ENCODE results near the gene COX20. TPM values are rescaled to one million over a fixed set of nuclear protein-coding genes. Genes with fewer than 3 reads are reported as not detected.

The COX20 gene
- total RNA-seq, 1 experiment from 2014 or later = 33.1 TPM

DNA sequence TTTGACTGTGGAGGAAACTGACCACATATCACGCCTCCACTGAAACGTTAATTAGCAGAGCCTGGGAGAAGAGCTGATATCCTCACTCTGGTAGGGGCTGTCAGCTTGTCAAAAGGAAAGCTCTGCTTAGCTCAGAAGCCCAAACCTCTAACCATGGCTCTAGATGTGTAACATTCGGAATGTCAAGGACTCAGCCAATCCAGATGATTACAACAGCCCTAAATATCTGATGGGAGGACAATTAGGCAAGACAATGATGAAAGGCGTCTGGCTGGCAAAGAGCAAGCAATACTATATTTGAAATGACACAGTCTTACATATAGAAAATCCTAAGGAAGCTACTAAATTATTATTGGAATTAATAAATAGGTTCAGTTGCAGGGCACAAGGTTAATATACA lies 45.7 kb upstream of the COX20 start:
- H3K27ac Mint-ChIP-seq = no peak overlapping the region
- CTCF ChIA-PET = interaction anchor here (0.6 kb wide), 1 partner anchor 12 kb away, joined by 3 read pairs; no protein-coding TSS in a partner anchor
- POLR2A ChIA-PET = interaction anchor here (0.6 to 1.0 kb wide), 3 partner anchors 13 to 137 kb away, joined by 3 to 6 read pairs (median 4); no protein-coding TSS in a partner anchor
- TF ChIP-seq, protein P1, sequence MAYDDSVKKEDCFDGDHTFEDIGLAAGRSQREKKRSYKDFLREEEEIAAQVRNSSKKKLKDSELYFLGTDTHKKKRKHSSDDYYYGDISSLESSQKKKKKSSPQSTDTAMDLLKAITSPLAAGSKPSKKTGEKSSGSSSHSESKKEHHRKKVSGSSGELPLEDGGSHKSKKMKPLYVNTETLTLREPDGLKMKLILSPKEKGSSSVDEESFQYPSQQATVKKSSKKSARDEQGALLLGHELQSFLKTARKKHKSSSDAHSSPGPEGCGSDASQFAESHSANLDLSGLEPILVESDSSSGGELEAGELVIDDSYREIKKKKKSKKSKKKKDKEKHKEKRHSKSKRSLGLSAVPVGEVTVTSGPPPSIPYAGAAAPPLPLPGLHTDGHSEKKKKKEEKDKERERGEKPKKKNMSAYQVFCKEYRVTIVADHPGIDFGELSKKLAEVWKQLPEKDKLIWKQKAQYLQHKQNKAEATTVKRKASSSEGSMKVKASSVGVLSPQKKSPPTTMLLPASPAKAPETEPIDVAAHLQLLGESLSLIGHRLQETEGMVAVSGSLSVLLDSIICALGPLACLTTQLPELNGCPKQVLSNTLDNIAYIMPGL (CRISPR knock-in tag; IDR thresholded peaks at IDR 0.05) = no peak
- ATAC-seq = no peak
- no peaks in the 10 kb centered on the region for H3K27me3 Mint-ChIP-seq (ENCODE audit: low read depth)
- no peaks in the 10 kb centered on the region; the same call in 1 of the 2 replicates for H3K9me3 Mint-ChIP-seq
- no peak overlapping the region for H3K4me3 Mint-ChIP-seq
- peaks cover 24% of the 10 kb centered on the region for H3K4me1 Mint-ChIP-seq
- DNase-seq (ENCODE audit: low spot score) = no peak
- H3K36me3 Mint-ChIP-seq = no peaks in the 10 kb centered on the region

DNA sequence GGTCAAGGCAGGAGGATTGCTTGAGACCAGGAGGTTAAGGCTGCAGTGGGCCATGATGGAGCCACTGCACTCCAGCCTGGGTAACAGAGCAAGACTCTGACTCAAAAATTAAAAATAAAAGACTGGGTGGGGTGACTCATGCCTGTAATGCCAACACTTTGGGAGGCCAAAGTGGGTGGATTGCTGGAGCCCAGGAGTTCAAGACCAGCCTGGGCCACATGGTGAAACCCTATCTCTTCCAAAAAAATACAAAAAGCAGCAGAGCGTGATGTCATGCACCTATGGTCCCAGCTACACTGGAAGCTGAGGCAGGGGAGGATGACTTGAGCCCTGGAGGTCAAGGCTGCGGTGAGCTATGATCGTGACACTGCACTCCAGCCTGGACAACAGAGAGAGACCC lies 44.4 kb upstream of the COX20 start:
- CTCF ChIA-PET = no interaction called here
- no peak overlapping the region for H3K27ac Mint-ChIP-seq
- no peak overlapping the region for H3K4me3 Mint-ChIP-seq
- ATAC-seq = no peak
- DNase-seq (ENCODE audit: low spot score) = no peak
- H3K9me3 Mint-ChIP-seq = no peaks in the 10 kb centered on the region; the same call in 1 of the 2 replicates
- no peaks in the 10 kb centered on the region for H3K27me3 Mint-ChIP-seq (ENCODE audit: low read depth)
- no peaks in the 10 kb centered on the region for H3K36me3 Mint-ChIP-seq
- no peak for TF ChIP-seq ELF4 (CRISPR knock-in tag; IDR thresholded peaks at IDR 0.05; ENCODE audit: low read depth)
- TF ChIP-seq ZNF671 (CRISPR knock-in tag; IDR thresholded peaks at IDR 0.05) = no peak
- no peak for TF ChIP-seq TEAD1 (CRISPR knock-in tag; IDR thresholded peaks at IDR 0.05)
- TF ChIP-seq, protein P2, sequence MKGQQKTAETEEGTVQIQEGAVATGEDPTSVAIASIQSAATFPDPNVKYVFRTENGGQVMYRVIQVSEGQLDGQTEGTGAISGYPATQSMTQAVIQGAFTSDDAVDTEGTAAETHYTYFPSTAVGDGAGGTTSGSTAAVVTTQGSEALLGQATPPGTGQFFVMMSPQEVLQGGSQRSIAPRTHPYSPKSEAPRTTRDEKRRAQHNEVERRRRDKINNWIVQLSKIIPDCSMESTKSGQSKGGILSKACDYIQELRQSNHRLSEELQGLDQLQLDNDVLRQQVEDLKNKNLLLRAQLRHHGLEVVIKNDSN (CRISPR knock-in tag; IDR thresholded peaks at IDR 0.05) = no peak
- TF ChIP-seq, protein P3, sequence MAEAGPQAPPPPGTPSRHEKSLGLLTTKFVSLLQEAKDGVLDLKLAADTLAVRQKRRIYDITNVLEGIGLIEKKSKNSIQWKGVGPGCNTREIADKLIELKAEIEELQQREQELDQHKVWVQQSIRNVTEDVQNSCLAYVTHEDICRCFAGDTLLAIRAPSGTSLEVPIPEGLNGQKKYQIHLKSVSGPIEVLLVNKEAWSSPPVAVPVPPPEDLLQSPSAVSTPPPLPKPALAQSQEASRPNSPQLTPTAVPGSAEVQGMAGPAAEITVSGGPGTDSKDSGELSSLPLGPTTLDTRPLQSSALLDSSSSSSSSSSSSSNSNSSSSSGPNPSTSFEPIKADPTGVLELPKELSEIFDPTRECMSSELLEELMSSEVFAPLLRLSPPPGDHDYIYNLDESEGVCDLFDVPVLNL (CRISPR knock-in tag; IDR thresholded peaks at IDR 0.05; ENCODE audit: borderline replicate concordance, low read depth) = no peak
- no peak for TF ChIP-seq FOXJ3 (CRISPR knock-in tag; IDR thresholded peaks at IDR 0.05; ENCODE audit: borderline replicate concordance)
- TF ChIP-seq, protein P4, sequence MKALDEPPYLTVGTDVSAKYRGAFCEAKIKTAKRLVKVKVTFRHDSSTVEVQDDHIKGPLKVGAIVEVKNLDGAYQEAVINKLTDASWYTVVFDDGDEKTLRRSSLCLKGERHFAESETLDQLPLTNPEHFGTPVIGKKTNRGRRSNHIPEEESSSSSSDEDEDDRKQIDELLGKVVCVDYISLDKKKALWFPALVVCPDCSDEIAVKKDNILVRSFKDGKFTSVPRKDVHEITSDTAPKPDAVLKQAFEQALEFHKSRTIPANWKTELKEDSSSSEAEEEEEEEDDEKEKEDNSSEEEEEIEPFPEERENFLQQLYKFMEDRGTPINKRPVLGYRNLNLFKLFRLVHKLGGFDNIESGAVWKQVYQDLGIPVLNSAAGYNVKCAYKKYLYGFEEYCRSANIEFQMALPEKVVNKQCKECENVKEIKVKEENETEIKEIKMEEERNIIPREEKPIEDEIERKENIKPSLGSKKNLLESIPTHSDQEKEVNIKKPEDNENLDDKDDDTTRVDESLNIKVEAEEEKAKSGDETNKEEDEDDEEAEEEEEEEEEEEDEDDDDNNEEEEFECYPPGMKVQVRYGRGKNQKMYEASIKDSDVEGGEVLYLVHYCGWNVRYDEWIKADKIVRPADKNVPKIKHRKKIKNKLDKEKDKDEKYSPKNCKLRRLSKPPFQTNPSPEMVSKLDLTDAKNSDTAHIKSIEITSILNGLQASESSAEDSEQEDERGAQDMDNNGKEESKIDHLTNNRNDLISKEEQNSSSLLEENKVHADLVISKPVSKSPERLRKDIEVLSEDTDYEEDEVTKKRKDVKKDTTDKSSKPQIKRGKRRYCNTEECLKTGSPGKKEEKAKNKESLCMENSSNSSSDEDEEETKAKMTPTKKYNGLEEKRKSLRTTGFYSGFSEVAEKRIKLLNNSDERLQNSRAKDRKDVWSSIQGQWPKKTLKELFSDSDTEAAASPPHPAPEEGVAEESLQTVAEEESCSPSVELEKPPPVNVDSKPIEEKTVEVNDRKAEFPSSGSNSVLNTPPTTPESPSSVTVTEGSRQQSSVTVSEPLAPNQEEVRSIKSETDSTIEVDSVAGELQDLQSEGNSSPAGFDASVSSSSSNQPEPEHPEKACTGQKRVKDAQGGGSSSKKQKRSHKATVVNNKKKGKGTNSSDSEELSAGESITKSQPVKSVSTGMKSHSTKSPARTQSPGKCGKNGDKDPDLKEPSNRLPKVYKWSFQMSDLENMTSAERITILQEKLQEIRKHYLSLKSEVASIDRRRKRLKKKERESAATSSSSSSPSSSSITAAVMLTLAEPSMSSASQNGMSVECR (CRISPR knock-in tag; IDR thresholded peaks at IDR 0.05; ENCODE audit: borderline replicate concordance) = no peak
- no peak for TF ChIP-seq NFATC4 (CRISPR knock-in tag; IDR thresholded peaks at IDR 0.05)
- TF ChIP-seq ZBTB21 (CRISPR knock-in tag; IDR thresholded peaks at IDR 0.05; ENCODE audit: borderline replicate concordance) = no peak
- TF ChIP-seq, protein P5, sequence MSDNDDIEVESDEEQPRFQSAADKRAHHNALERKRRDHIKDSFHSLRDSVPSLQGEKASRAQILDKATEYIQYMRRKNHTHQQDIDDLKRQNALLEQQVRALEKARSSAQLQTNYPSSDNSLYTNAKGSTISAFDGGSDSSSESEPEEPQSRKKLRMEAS (CRISPR knock-in tag; IDR thresholded peaks at IDR 0.05) = no peak
- TF ChIP-seq, protein P6, sequence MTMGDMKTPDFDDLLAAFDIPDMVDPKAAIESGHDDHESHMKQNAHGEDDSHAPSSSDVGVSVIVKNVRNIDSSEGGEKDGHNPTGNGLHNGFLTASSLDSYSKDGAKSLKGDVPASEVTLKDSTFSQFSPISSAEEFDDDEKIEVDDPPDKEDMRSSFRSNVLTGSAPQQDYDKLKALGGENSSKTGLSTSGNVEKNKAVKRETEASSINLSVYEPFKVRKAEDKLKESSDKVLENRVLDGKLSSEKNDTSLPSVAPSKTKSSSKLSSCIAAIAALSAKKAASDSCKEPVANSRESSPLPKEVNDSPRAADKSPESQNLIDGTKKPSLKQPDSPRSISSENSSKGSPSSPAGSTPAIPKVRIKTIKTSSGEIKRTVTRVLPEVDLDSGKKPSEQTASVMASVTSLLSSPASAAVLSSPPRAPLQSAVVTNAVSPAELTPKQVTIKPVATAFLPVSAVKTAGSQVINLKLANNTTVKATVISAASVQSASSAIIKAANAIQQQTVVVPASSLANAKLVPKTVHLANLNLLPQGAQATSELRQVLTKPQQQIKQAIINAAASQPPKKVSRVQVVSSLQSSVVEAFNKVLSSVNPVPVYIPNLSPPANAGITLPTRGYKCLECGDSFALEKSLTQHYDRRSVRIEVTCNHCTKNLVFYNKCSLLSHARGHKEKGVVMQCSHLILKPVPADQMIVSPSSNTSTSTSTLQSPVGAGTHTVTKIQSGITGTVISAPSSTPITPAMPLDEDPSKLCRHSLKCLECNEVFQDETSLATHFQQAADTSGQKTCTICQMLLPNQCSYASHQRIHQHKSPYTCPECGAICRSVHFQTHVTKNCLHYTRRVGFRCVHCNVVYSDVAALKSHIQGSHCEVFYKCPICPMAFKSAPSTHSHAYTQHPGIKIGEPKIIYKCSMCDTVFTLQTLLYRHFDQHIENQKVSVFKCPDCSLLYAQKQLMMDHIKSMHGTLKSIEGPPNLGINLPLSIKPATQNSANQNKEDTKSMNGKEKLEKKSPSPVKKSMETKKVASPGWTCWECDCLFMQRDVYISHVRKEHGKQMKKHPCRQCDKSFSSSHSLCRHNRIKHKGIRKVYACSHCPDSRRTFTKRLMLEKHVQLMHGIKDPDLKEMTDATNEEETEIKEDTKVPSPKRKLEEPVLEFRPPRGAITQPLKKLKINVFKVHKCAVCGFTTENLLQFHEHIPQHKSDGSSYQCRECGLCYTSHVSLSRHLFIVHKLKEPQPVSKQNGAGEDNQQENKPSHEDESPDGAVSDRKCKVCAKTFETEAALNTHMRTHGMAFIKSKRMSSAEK (CRISPR knock-in tag; IDR thresholded peaks at IDR 0.05; ENCODE audit: borderline replicate concordance) = no peak
- POLR2A ChIA-PET = no interaction called here
- peaks cover 17% of the 10 kb centered on the region for H3K4me1 Mint-ChIP-seq
